Type B pancreatic cell (in vitro differentiated cells): ENCODE data around the gene FREM1. TPM values are rescaled to one million over a fixed set of nuclear protein-coding genes. Genes with fewer than 3 reads are reported as not detected.

Experiments
- DNase-seq: peaks from one replicate; pipeline ENCODE4 v3.0.0; 2021; ENCODE audit warnings: mixed read lengths; ENCODE audit not compliant: unreplicated experiment; ENCODE audit errors: extremely low spot score
- H3K27ac Mint-ChIP-seq: 2 replicates; pipeline ENCODE4 v1.8.0; 2021; ENCODE audit warnings: mild to moderate bottlenecking, mixed read lengths
- H3K27me3 Mint-ChIP-seq: 2 replicates; pipeline ENCODE4 v1.8.0; 2021; ENCODE audit warnings: mixed read lengths
- H3K36me3 Mint-ChIP-seq: 2 replicates; pipeline ENCODE4 v1.8.0; 2021; ENCODE audit warnings: mixed read lengths
- H3K4me1 Mint-ChIP-seq: one replicate; pipeline ENCODE4 v1.8.0; 2021; ENCODE audit warnings: mixed read lengths; ENCODE audit not compliant: unreplicated experiment
- H3K4me3 Mint-ChIP-seq: 2 replicates; pipeline ENCODE4 v1.8.0; 2021; ENCODE audit warnings: mild to moderate bottlenecking, mixed read lengths
- H3K9me3 Mint-ChIP-seq: 2 replicates; pipeline ENCODE4 v1.8.0; 2021; ENCODE audit warnings: mixed read lengths
- total RNA-seq: library from RNA; stranded (reverse); gene quantifications from 2 replicates; pipeline ENCODE4 v1.2.1, GENCODE V29; 2021; ENCODE audit warnings: low replicate concordance
- TF ChIP-seq, protein P1 (sequence below): fragments of 200-600 bp; sonication (generic); conservative IDR thresholded peaks from 2 replicates; pipeline ENCODE4 v1.5.0; 2021; ENCODE audit warnings: antibody characterized with exemption, mild to moderate bottlenecking

Gene FREM1
- total RNA-seq, 1 donor from 2014 or later, result 50.8 TPM

GRCh38 chr9:14702200-14702720 lies 208.0 kb downstream of the FREM1 start:
- DNase-seq, result no peak
- Mint-ChIP-seq H3K27me3 (peaks cover 3% of the 10 kb centered on the region), H3K9me3 (peaks cover 5% of the 10 kb centered on the region), H3K4me1 (no peaks in the 10 kb centered on the region), H3K36me3 (peaks cover 4% of the 10 kb centered on the region), H3K4me3 (no peak overlapping the region), H3K27ac (no peak overlapping the region)
- TF ChIP-seq, protein P1, sequence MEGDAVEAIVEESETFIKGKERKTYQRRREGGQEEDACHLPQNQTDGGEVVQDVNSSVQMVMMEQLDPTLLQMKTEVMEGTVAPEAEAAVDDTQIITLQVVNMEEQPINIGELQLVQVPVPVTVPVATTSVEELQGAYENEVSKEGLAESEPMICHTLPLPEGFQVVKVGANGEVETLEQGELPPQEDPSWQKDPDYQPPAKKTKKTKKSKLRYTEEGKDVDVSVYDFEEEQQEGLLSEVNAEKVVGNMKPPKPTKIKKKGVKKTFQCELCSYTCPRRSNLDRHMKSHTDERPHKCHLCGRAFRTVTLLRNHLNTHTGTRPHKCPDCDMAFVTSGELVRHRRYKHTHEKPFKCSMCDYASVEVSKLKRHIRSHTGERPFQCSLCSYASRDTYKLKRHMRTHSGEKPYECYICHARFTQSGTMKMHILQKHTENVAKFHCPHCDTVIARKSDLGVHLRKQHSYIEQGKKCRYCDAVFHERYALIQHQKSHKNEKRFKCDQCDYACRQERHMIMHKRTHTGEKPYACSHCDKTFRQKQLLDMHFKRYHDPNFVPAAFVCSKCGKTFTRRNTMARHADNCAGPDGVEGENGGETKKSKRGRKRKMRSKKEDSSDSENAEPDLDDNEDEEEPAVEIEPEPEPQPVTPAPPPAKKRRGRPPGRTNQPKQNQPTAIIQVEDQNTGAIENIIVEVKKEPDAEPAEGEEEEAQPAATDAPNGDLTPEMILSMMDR, result no peak

- Mint-ChIP-seq H3K9me3 (no peaks in the 10 kb centered on the region), H3K27ac (peak within 1 kb of the TSS; percentile 88), H3K4me3 (peak within 1 kb of the TSS; percentile 98), H3K36me3 (peaks cover 3% of the 10 kb centered on the region), H3K27me3 (peaks cover 4% of the 10 kb centered on the region), H3K4me1 (peaks cover 21% of the 10 kb centered on the region)
- peak; percentile 82 for DNase-seq
- TF ChIP-seq, protein P1, result no peak
Measured at GRCh38 chr9:14693251-14693861, 216.9 kb downstream of the FREM1 start, which contains the start of gene ZDHHC21. ZDHHC21 (minus strand) TSS chr9:14693432; CDS start chr9:14674340, 19,092 bp downstream.

DNA sequence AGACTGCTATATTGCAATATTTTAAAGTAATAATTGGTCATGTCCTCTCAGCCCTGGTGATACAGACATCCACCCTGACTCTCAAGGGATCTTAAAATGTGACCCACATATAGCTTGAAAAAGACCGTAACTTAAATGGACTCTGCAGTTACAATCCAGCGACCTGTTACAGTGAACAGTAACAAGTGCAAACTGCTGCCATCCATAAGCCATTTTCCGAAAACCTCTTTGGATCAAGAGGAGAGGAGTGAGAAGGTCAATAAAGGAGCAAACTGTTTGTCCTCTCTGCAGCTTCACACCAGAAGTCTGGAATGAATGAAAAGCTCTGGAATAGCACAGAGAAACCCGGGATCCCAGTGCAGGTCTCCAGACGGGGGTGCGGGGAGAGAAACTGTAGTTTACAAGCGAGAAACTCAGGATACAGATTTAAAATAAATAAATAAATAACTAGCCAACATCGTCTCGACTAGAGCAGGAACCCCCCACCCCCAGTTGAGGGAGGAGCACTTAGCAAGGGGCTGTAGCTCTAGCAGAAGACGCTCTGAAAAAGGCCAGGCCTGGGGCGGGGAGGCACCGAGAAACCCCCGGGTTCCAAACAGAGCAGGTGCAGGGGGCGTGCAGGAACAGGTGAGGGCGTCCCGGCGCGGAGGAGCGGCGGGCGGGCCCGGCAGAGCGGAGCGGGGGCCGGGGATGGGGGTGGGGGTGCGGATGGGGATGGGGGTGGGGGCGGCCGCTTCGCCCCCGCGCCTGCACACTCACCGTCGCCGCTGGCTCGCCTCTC lies 217.6 kb downstream of the FREM1 start:
- Mint-ChIP-seq H3K4me3 (peak overlapping the region; percentile 98), H3K36me3 (peaks cover 8% of the 10 kb centered on the region), H3K9me3 (no peaks in the 10 kb centered on the region), H3K27ac (peak overlapping the region; percentile 88), H3K27me3 (peaks cover 4% of the 10 kb centered on the region), H3K4me1 (peaks cover 21% of the 10 kb centered on the region)
- no peak for DNase-seq
- TF ChIP-seq, protein P1, result no peak

DNA sequence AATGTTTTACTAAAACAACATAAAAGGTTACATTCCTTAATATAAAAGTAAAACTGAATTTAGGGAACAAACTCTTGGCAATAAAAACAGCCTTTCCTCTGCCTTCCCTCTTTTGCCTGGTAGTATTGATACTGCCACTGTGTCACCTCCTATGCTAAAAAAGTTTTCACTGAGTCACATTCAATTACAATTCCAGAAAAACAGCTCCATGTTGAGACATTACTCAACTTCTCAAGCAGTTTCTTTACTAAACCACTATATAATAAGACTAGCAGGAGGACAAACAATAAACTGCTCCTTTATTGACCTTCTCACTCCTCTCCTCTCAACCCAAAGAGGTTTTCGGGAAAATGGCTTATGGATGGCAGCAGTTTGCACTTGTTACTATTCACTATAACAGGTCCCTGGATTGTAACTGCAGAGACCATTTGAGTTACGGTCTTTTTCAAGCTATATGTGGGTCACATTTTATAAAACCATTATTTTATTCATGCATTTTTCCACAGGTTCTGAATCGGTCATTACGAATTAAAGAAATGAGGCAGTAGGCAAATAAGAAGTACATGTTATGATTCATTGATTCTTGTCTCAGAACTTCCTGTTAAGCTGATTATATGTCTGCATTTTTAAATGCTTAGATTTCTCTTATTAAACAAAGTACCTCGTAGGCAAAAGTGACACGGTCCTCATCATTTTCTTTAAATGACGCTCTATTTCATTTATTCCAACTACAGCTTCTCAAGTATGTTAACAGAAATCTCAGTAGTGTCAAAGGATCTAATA lies 219.1 kb downstream of the FREM1 start:
- TF ChIP-seq, protein P1, result no peak
- H3K36me3 Mint-ChIP-seq, result peaks cover 14% of the 10 kb centered on the region
- no peak overlapping the region for H3K27ac Mint-ChIP-seq
- no peaks in the 10 kb centered on the region for H3K27me3 Mint-ChIP-seq
- H3K9me3 Mint-ChIP-seq, result no peaks in the 10 kb centered on the region
- peak overlapping the region; percentile 51 for H3K4me3 Mint-ChIP-seq
- H3K4me1 Mint-ChIP-seq, result peaks cover 21% of the 10 kb centered on the region
- DNase-seq, result no peak

- Mint-ChIP-seq H3K36me3 (peaks cover 24% of the 10 kb centered on the region), H3K27me3 (no peaks in the 10 kb centered on the region), H3K4me1 (peaks cover 12% of the 10 kb centered on the region), H3K27ac (no peak overlapping the region), H3K9me3 (no peaks in the 10 kb centered on the region), H3K4me3 (no peak overlapping the region)
- TF ChIP-seq, protein P1, result no peak
- DNase-seq, result no peak
Measured at GRCh38 chr9:14687042-14687719, 223.0 kb downstream of the FREM1 start.
